ENCODE results near the gene IL11RA. TPM values are rescaled to one million over a fixed set of nuclear protein-coding genes. Genes with fewer than 3 reads are reported as not detected.

Gene IL11RA
- total and polyA plus RNA-seq, 2 of the 8 experiments (the other 6 are each of a cell fraction or from before 2014, with no cell fraction given) = 5.5 to 9.1 TPM

DNA sequence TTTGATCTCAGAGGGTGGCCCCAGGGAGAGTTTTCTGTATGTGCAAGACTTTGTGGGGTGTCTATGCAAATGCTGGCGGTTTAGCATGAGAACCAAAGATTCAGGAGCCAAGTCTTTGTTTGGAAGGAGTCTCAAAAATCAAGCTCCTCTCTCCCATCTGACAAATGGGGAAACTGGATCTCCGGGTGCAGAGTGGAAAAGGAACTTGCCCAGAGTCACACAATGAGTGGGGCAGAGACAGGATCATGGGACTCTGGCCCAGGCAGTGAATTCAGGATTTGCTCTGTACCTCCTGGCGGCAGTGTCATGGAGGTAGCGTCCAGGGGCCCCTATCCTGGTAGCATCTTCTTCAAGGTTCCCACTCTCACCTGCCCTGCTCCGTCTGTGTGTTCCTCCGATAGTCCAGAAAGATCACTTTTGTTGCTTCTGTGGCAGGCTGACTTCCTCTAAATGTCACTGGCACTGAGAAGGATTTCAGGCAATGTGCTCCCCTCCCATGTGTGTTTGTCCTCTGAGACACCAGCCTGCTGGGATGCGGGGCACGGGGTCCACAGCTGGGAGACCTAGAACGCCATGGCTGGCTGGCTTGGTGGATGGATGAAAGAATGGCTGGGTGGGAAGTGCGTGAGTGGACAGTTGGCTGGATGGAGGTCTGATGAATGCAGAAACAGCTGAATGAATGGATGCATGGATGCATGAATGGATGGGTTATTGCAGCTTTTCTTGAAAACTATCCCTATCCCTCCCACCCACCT is 35.5 kb downstream of the IL11RA start (continued):
- TF ChIP-seq EZH2 (IDR thresholded peaks at IDR 0.05; ENCODE audit: low read depth, low read length, severe bottlenecking) = no peak
- no peak for TF ChIP-seq SP1 (IDR thresholded peaks at IDR 0.05; ENCODE audit: low read depth, low read length)
- TF ChIP-seq, protein P1, sequence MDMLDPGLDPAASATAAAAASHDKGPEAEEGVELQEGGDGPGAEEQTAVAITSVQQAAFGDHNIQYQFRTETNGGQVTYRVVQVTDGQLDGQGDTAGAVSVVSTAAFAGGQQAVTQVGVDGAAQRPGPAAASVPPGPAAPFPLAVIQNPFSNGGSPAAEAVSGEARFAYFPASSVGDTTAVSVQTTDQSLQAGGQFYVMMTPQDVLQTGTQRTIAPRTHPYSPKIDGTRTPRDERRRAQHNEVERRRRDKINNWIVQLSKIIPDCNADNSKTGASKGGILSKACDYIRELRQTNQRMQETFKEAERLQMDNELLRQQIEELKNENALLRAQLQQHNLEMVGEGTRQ (IDR thresholded peaks at IDR 0.05; ENCODE audit: low read length) = no peak
- TF ChIP-seq HDAC6 (IDR thresholded peaks at IDR 0.05; ENCODE audit: low read depth, low read length) = no peak
- no peak for TF ChIP-seq FOSL1 (IDR thresholded peaks at IDR 0.05; ENCODE audit: insufficient read depth, low read depth, low read length)
- TF ChIP-seq PHF8 (conservative IDR thresholded peaks at IDR 0.05; ENCODE audit: low read depth, low read length) = no peak

All from H1 (cell line).